ENCODE measurements around the gene ASTE1. TPM values are rescaled to one million over a fixed set of nuclear protein-coding genes. Genes with fewer than 3 reads are reported as not detected.

ASTE1 gene
- total and polyA plus RNA-seq, 7 donors, result 1.7 to 3.2 (median 2.4) TPM

DNA sequence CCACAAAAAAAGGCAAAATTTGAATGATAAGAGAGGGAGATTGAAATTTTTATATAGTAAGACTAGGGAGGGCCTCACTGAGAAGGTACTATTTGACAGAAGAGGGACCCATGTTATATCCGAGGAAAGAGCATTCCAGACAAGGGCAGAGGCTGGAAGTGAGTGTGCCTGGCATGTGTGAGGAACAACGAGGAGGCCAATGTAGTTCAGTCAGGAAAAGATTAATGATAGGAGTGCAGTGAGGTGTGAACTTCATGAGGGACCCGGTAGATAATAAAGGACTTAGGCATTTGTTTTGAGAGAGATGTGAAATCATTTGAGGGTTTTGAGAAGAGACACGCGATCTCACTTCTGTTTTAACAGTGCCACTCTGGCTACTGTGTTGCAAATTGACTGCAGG, 36.3 kb downstream of the ASTE1 start:
- peaks cover 4 to 47% of the 10 kb centered on the region in 2 donors for H3K36me3 ChIP-seq (ENCODE audit: insufficient read depth in 1 of 2, low read depth in 1 of 2)
- intact Hi-C loops (cut with DNase I), result no loop called here
- H3K27me3 ChIP-seq (ENCODE audit: insufficient read depth in 3 of 3, low read length in 2 of 3), result no peaks in the 10 kb centered on the region
- DNase-seq (no peak), ATAC-seq (no peak)
- WGBS, 3 donors, result 69 to 88% (median 71%) methylated on average over 5 of the region's 5 CpGs
- H3K27ac ChIP-seq, result no peak overlapping the region
- no peaks in the 10 kb centered on the region for H3K9me3 ChIP-seq
- no peaks in the 10 kb centered on the region for H3K4me1 ChIP-seq
- TF ChIP-seq, protein P1, sequence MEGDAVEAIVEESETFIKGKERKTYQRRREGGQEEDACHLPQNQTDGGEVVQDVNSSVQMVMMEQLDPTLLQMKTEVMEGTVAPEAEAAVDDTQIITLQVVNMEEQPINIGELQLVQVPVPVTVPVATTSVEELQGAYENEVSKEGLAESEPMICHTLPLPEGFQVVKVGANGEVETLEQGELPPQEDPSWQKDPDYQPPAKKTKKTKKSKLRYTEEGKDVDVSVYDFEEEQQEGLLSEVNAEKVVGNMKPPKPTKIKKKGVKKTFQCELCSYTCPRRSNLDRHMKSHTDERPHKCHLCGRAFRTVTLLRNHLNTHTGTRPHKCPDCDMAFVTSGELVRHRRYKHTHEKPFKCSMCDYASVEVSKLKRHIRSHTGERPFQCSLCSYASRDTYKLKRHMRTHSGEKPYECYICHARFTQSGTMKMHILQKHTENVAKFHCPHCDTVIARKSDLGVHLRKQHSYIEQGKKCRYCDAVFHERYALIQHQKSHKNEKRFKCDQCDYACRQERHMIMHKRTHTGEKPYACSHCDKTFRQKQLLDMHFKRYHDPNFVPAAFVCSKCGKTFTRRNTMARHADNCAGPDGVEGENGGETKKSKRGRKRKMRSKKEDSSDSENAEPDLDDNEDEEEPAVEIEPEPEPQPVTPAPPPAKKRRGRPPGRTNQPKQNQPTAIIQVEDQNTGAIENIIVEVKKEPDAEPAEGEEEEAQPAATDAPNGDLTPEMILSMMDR (IDR thresholded peaks at IDR 0.05), result no peak
- H3K4me3 ChIP-seq, result no peak overlapping the region

- TF ChIP-seq, protein P1 (IDR thresholded peaks at IDR 0.05), result no peak
- Histone ChIP-seq H3K9me3 (no peaks in the 10 kb centered on the region), H3K27ac (no peak overlapping the region), H3K27me3 (ENCODE audit: insufficient read depth in 3 of 3, low read length in 2 of 3) (no peaks in the 10 kb centered on the region), H3K4me1 (no peaks in the 10 kb centered on the region), H3K4me3 (no peak overlapping the region), H3K36me3 (ENCODE audit: insufficient read depth in 1 of 2, low read depth in 1 of 2) (peaks cover 0 to 48% of the 10 kb centered on the region in 2 donors)
- ATAC-seq (no peak), DNase-seq (no peak)
- 94 to 97% (median 96%) methylated on average over 2 of the region's 2 CpGs for WGBS, 3 donors
- intact Hi-C loops (cut with DNase I), result no loop called here
These were observed 45.2 kb downstream of the ASTE1 start for GRCh38 chr3:130981469-130981868.

DNA sequence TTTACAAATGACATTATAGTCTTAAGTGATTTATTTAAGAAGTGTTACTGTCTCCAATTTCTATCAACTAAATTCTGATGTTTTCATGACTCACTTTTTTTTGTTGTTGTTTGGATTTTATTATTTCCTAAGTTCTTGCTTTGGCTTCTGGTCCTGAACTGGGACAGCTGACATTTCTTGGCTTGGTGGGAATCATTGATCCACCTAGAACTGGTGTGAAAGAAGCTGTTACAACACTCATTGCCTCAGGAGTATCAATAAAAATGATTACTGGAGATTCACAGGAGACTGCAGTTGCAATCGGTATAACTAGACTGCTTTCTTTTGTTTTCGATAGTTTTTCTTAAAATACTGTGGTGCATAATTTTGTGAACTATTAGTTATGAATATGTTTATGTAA, 47.5 kb downstream of the ASTE1 start:
- H3K27me3 ChIP-seq (ENCODE audit: insufficient read depth in 3 of 3, low read length in 2 of 3), result no peaks in the 10 kb centered on the region
- H3K4me1 ChIP-seq, result no peaks in the 10 kb centered on the region
- H3K27ac ChIP-seq, result no peak overlapping the region
- ATAC-seq, result no peak
- no peaks in the 10 kb centered on the region for H3K9me3 ChIP-seq
- peaks cover 4 to 61% of the 10 kb centered on the region in 2 donors for H3K36me3 ChIP-seq (ENCODE audit: insufficient read depth in 1 of 2, low read depth in 1 of 2)
- WGBS, 3 donors, result 78 to 89% (median 86%) methylated on average over 2 of the region's 2 CpGs
- no peak for DNase-seq
- H3K4me3 ChIP-seq, result no peak overlapping the region
- intact Hi-C loops (cut with DNase I), result no loop called here
- TF ChIP-seq, protein P1 (IDR thresholded peaks at IDR 0.05), result no peak

- TF ChIP-seq, protein P1 (IDR thresholded peaks at IDR 0.05), result no peak
- peaks cover 4 to 73% of the 10 kb centered on the region in 2 donors for H3K36me3 ChIP-seq (ENCODE audit: insufficient read depth in 1 of 2, low read depth in 1 of 2)
- ATAC-seq (no peak), DNase-seq (no peak)
- intact Hi-C loops (cut with DNase I), result no loop called here
- WGBS, 3 donors, result 53 to 55% (median 54%) methylated on average over 4 of the region's 4 CpGs
- H3K4me3 ChIP-seq, result no peak overlapping the region
- H3K27me3 ChIP-seq (ENCODE audit: insufficient read depth in 3 of 3, low read length in 2 of 3), result no peaks in the 10 kb centered on the region
- no peak overlapping the region for H3K27ac ChIP-seq
- no peaks in the 10 kb centered on the region for H3K9me3 ChIP-seq
- H3K4me1 ChIP-seq, result no peaks in the 10 kb centered on the region
These were observed 49.9 kb downstream of the ASTE1 start for GRCh38 chr3:130976706-130977105.

DNA sequence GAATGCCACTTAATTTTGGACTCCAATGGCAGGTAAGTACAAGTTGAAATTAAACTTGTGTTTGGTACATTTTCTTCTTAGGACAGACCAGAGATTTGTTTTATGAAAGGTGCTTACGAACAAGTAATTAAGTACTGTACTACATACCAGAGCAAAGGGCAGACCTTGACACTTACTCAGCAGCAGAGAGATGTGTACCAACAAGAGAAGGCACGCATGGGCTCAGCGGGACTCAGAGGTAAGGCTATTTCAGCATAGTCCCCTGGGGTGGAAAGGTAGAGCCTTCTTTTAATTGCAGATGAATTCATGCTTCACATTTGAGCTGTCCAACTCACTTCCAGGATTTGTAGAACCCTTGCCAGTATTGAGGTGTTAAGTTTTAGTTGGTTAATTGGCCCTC, 51.4 kb downstream of the ASTE1 start:
- Histone ChIP-seq H3K4me1 (no peaks in the 10 kb centered on the region), H3K9me3 (no peaks in the 10 kb centered on the region), H3K36me3 (ENCODE audit: insufficient read depth in 1 of 2, low read depth in 1 of 2) (peaks cover 4 to 72% of the 10 kb centered on the region in 2 donors), H3K4me3 (no peak overlapping the region), H3K27ac (no peak overlapping the region), H3K27me3 (ENCODE audit: insufficient read depth in 3 of 3, low read length in 2 of 3) (no peaks in the 10 kb centered on the region)
- intact Hi-C loops (cut with DNase I), result no loop called here
- TF ChIP-seq, protein P1 (IDR thresholded peaks at IDR 0.05), result no peak
- WGBS, 3 donors, result 93 to 98% (median 93%) methylated on average over 3 of the region's 3 CpGs
- DNase-seq (no peak), ATAC-seq (no peak)

Data from psoas muscle (tissue), 8 donors.